ENCODE results near the gene FAM53B. TPM values are rescaled to one million over a fixed set of nuclear protein-coding genes. Genes with fewer than 3 reads are reported as not detected.

The FAM53B gene
- total and polyA plus RNA-seq, 12 donors, result 11.6 to 42.9 (median 29.1) TPM

GRCh38 chr10:124768791-124769190 lies 24.6 kb upstream of the FAM53B start:
- WGBS, 2 donors, result 95 to 100% methylated on average over 2 of the region's 2 CpGs
- TF ChIP-seq CTCF (IDR thresholded peaks at IDR 0.05), result no peak
- Histone ChIP-seq H3K4me1 (no peaks in the 10 kb centered on the region), H3K9me3 (peaks cover 0 to 9% (median 0%) of the 10 kb centered on the region in 11 donors), H3K4me3 (no peak overlapping the region), H3K36me3 (peaks cover 0 to 80% (median 6%) of the 10 kb centered on the region in 9 donors), H3K27ac (no peak overlapping the region), H3K27me3 (no peaks in the 10 kb centered on the region)
- DNase-seq (no peak), ATAC-seq (no peak)
- intact Hi-C loops (cut with DNase I), result no loop called here

- TF ChIP-seq CTCF (IDR thresholded peaks at IDR 0.05), result no peak
- no peaks in the 10 kb centered on the region for H3K9me3 ChIP-seq
- H3K27ac ChIP-seq, result no peak overlapping the region
- intact Hi-C loops (cut with DNase I), result no loop called here
- DNase-seq (no peak), ATAC-seq (no peak)
- no peak overlapping the region for H3K4me3 ChIP-seq
- peaks cover 0 to 80% (median 13%) of the 10 kb centered on the region in 9 donors for H3K36me3 ChIP-seq
- H3K27me3 ChIP-seq, result no peaks in the 10 kb centered on the region
- peaks cover 0 to 5% (median 0%) of the 10 kb centered on the region in 9 donors for H3K4me1 ChIP-seq
- 76 to 92% methylated on average over 2 of the region's 2 CpGs for WGBS, 2 donors
Observed at GRCh38 chr10:124765256-124765655, 21.1 kb upstream of the FAM53B start.

- H3K27me3 ChIP-seq, result no peaks in the 10 kb centered on the region
- WGBS, 2 donors, result 91 to 96% methylated on average over 1 of the region's 1 CpG
- ATAC-seq (no peak), DNase-seq (no peak)
- peaks cover 0 to 95% (median 22%) of the 10 kb centered on the region in 9 donors for H3K36me3 ChIP-seq
- intact Hi-C loops (cut with DNase I), result no loop called here
- no peak overlapping the region for H3K4me3 ChIP-seq
- TF ChIP-seq CTCF (IDR thresholded peaks at IDR 0.05), result no peak
- no peaks in the 10 kb centered on the region for H3K9me3 ChIP-seq
- peaks cover 0 to 7% (median under 1%) of the 10 kb centered on the region in 9 donors for H3K4me1 ChIP-seq
- no peak overlapping the region for H3K27ac ChIP-seq
Observed at GRCh38 chr10:124763267-124763666, 19.1 kb upstream of the FAM53B start.

- intact Hi-C loops (cut with DNase I), result no loop called here
- H3K36me3 ChIP-seq, result peaks cover 0 to 98% (median 22%) of the 10 kb centered on the region in 9 donors
Observed at GRCh38 chr10:124762281-124762680, 18.1 kb upstream of the FAM53B start.

More at GRCh38 chr10:124762281-124762680, 18.1 kb upstream of the FAM53B start:
- Histone ChIP-seq H3K4me3 (no peak overlapping the region), H3K9me3 (no peaks in the 10 kb centered on the region), H3K4me1 (peaks cover 0 to 17% (median 9%) of the 10 kb centered on the region in 9 donors), H3K27ac (no peak overlapping the region), H3K27me3 (no peaks in the 10 kb centered on the region)
- no peak for TF ChIP-seq CTCF (IDR thresholded peaks at IDR 0.05)
- 88 to 89% methylated on average over 5 of the region's 5 CpGs for WGBS, 2 donors
- no peak for DNase-seq
- no peak for ATAC-seq
